HCT116 (cell line): ENCODE data around the gene PIGQ. TPM values are rescaled to one million over a fixed set of nuclear protein-coding genes. Genes with fewer than 3 reads are reported as not detected.

Source experiments
- ATAC-seq: fragments of 200-7000 bp; cut with Tn5 transposase; 2 replicates; pipeline ENCODE4 v1.9.1; 2020; ENCODE audit warnings: mild to moderate bottlenecking, moderate library complexity
- BruUV-seq: library from RNA; stranded (reverse); fragments of 400-500 nt; replicated peaks from 2 replicates; lab custom pipeline; 2021; lab: Mats Ljungman, UMichigan
- CTCF ChIA-PET: fragments of 300-600 bp; sonication (Branson Sonifier 250); formaldehyde crosslinking; loops from one replicate; lab custom pipeline; 2021; ENCODE audit warnings: antibody characterized with exemption; lab: Charles Lee
- POLR2A ChIA-PET: fragments of 300-600, 350-600 bp; sonication (Branson Sonifier 250); formaldehyde crosslinking; loops from one replicate; lab custom pipeline; 2021; ENCODE audit warnings: antibody characterized with exemption; lab: Charles Lee
- RAD21 ChIA-PET, 2 experiments: fragments of 300-600 bp; sonication (Branson Sonifier 250); formaldehyde crosslinking; loops; one replicate each; lab custom pipeline; 2023; ENCODE audit warnings: low total read pairs in 2 of 2; ENCODE audit not compliant: uncharacterized antibody in 2 of 2, unreplicated experiment in 2 of 2, low non-redundant PET in 1 of 2; lab: Charles Lee
- DNase-seq: peaks from one replicate; pipeline ENCODE4 v3.0.0-alpha.2; 2010; ENCODE audit warnings: low read depth, low spot score
- H2AFZ ChIP-seq: fragments of 200-600 bp; shearing (Covaris generic), sonication (generic); 2 replicates; pipeline ENCODE4 v1.6.1; 2017; ENCODE audit warnings: low read depth, mixed run types, mixed read lengths, antibody characterized with exemption, low read length; ENCODE audit not compliant: poor library complexity, severe bottlenecking
- H3K27ac ChIP-seq: 2 replicates; pipeline ENCODE4 v1.5.1; 2012; ENCODE audit warnings: low read depth, low read length
- H3K27me3 ChIP-seq: fragments of 200-600 bp; sonication (generic); 2 replicates; pipeline ENCODE4 v1.6.1; 2016; ENCODE audit warnings: mixed run types, low read length, mixed read lengths; ENCODE audit not compliant: insufficient read depth
- H3K36me3 ChIP-seq, 2 experiments: fragments of 200-500 bp in 1 of 2; fragments of 200-600 bp in 1 of 2; sonication (Bioruptor generic) in 1 of 2; sonication (generic) in 1 of 2; 2 replicates each; pipeline versions ENCODE4 v1.5.1 to v1.6.1; 2014 to 2016; ENCODE audit warnings: low read length in 2 of 2, inconsistent platforms in 1 of 2, mixed read lengths in 1 of 2, mixed run types in 1 of 2; ENCODE audit not compliant: insufficient read depth in 2 of 2, control insufficient read depth in 1 of 2
- H3K4me1 ChIP-seq, 2 experiments: fragments of 200-600 bp in 1 of 2; sonication (generic) in 1 of 2; 2 replicates each; pipeline versions ENCODE4 v1.5.1 to v1.6.1; 2012 to 2017; ENCODE audit warnings: low read length in 2 of 2, inconsistent platforms in 1 of 2, mild to moderate bottlenecking in 1 of 2, mixed read lengths in 1 of 2, mixed run types in 1 of 2, moderate library complexity in 1 of 2; ENCODE audit not compliant: insufficient read depth in 2 of 2, control insufficient read depth in 1 of 2
- H3K4me2 ChIP-seq: fragments of 200-600 bp; sonication (generic); 2 replicates; pipeline ENCODE4 v1.6.1; 2017; ENCODE audit warnings: mixed run types, low read length, mixed read lengths
- H3K4me3 ChIP-seq, 2 experiments: fragments of 200-600 bp in 1 of 2; sonication (generic) in 1 of 2; replicated peaks in 1 of 2; 2 replicates each; pipeline ENCODE4 v1.5.1; 2011 to 2016; ENCODE audit warnings: low read length in 2 of 2, control low read depth in 1 of 2, low read depth in 1 of 2, mild to moderate bottlenecking in 1 of 2, mixed read lengths in 1 of 2, mixed run types in 1 of 2
- H3K79me2 ChIP-seq: fragments of 200-600 bp; sonication (generic); 2 replicates; pipeline ENCODE4 v1.6.1; 2017; ENCODE audit warnings: mild to moderate bottlenecking, mixed run types, low read length, moderate library complexity, mixed read lengths; ENCODE audit not compliant: insufficient read depth
- H3K9ac ChIP-seq: fragments of 200-600 bp; sonication (generic); 2 replicates; pipeline ENCODE4 v1.6.1; 2016; ENCODE audit warnings: low read length, mixed read lengths
- H3K9me2 ChIP-seq: fragments of 200-600 bp; sonication (generic), shearing (Covaris generic); 2 replicates; pipeline ENCODE4 v1.6.1; 2017; ENCODE audit warnings: mixed run types, mild to moderate bottlenecking, moderate library complexity; ENCODE audit not compliant: insufficient read depth
- H3K9me3 ChIP-seq, 2 experiments: fragments of 200-500 bp in 1 of 2; fragments of 200-600 bp in 1 of 2; sonication (Bioruptor generic) in 1 of 2; sonication (generic) in 1 of 2; 2 replicates each; pipeline ENCODE4 v1.6.1; 2014 to 2017; ENCODE audit warnings: low read length in 2 of 2, mixed read lengths in 2 of 2, inconsistent platforms in 1 of 2, low read depth in 1 of 2, mild to moderate bottlenecking in 1 of 2, mixed run types in 1 of 2, moderate library complexity in 1 of 2; ENCODE audit not compliant: control insufficient read depth in 1 of 2, insufficient read depth in 1 of 2
- H4K20me1 ChIP-seq: fragments of 200-600 bp; sonication (generic), shearing (Covaris generic); 2 replicates; pipeline ENCODE4 v1.6.1; 2017; ENCODE audit warnings: mixed run types, mild to moderate bottlenecking, moderate library complexity; ENCODE audit not compliant: insufficient read depth
- CBX3 ChIP-seq: IDR thresholded peaks from 2 replicates; pipeline ENCODE4 v1.6.1; 2012; ENCODE audit warnings: low read depth
- CEBPB ChIP-seq: IDR thresholded peaks from 2 replicates; pipeline ENCODE4 v1.6.1; 2012; ENCODE audit warnings: low read depth
- EGR1 ChIP-seq: IDR thresholded peaks from 2 replicates; pipeline ENCODE4 v1.6.1; 2012; ENCODE audit warnings: low read depth
- ELF1 ChIP-seq: IDR thresholded peaks from 2 replicates; pipeline ENCODE4 v1.6.1; 2012; ENCODE audit warnings: low read depth, borderline replicate concordance
- EZH2 ChIP-seq: fragments of 200-600 bp; sonication (generic); IDR thresholded peaks from 2 replicates; pipeline ENCODE4 v1.6.1; 2017; ENCODE audit warnings: antibody characterized with exemption, mixed run types
- FOSL1 ChIP-seq: IDR thresholded peaks from 2 replicates; pipeline ENCODE4 v1.6.1; 2012; ENCODE audit warnings: low read depth
- POLR2A ChIP-seq: IDR thresholded peaks from 2 replicates; pipeline ENCODE4 v1.7.0; 2011; ENCODE audit warnings: borderline replicate concordance; ENCODE audit not compliant: insufficient read depth, insufficient read length; ENCODE audit errors: extremely low read depth
- POLR2AphosphoS5 ChIP-seq: IDR thresholded peaks from 2 replicates; pipeline ENCODE4 v1.6.1; 2011; ENCODE audit warnings: mild to moderate bottlenecking, low read depth, low read length, moderate library complexity
- RAD21 ChIP-seq: IDR thresholded peaks from 2 replicates; pipeline ENCODE4 v1.6.1; 2012; ENCODE audit warnings: low read depth, mild to moderate bottlenecking
- SP1 ChIP-seq: IDR thresholded peaks from 2 replicates; pipeline ENCODE4 v1.6.1; 2012; ENCODE audit warnings: low read depth
- SRF ChIP-seq: IDR thresholded peaks from 2 replicates; pipeline ENCODE4 v1.6.1; 2012; ENCODE audit warnings: low read depth
- TCF7L2 ChIP-seq: IDR thresholded peaks from 2 replicates; pipeline ENCODE4 v1.7.0; 2011; ENCODE audit warnings: borderline replicate concordance, inconsistent platforms; ENCODE audit not compliant: insufficient read depth, insufficient read length; ENCODE audit errors: extremely low read depth
- YY1 ChIP-seq: IDR thresholded peaks from 2 replicates; pipeline ENCODE4 v1.6.1; 2011; ENCODE audit warnings: low read length, low read depth, moderate library complexity, mild to moderate bottlenecking; ENCODE audit not compliant: insufficient replicate concordance; ENCODE audit errors: extremely low read depth
- ZFX ChIP-seq: fragments of 450-650 bp; IDR thresholded peaks from 2 replicates; pipeline ENCODE4 v1.6.1; 2017
- intact Hi-C: fragments of 100-400 bp; cut with micrococcal nuclease; formaldehyde crosslinking; loops from 2 replicates; pipeline ENCODE4 v1.10.0; 2022
- total RNA-seq: library from RNA; stranded (reverse); gene quantifications from one replicate; pipeline ENCODE4 v1.2.1, GENCODE V29; 2021; ENCODE audit not compliant: unreplicated experiment
- TF ChIP-seq, protein P1 (sequence below), 3 experiments: fragments of 200-600 bp in 1 of 3; sonication (generic) in 1 of 3; IDR thresholded peaks in 2 of 3; conservative IDR thresholded peaks in 1 of 3; 2 replicates each; pipeline ENCODE4 v1.5.1; 2012 to 2017; ENCODE audit warnings: low read depth in 2 of 3, low read length in 2 of 3, antibody characterized with exemption in 1 of 3, borderline replicate concordance in 1 of 3, control low read depth in 1 of 3, mild to moderate bottlenecking in 1 of 3, mixed read lengths in 1 of 3, mixed run types in 1 of 3, moderate library complexity in 1 of 3; ENCODE audit not compliant: insufficient read depth in 1 of 3
- TF ChIP-seq, protein P2 (sequence below): IDR thresholded peaks from 2 replicates; pipeline ENCODE4 v1.6.1; 2012
- TF ChIP-seq, protein P3 (sequence below): IDR thresholded peaks from 2 replicates; pipeline ENCODE4 v1.6.1; 2012; ENCODE audit warnings: low read depth
- TF ChIP-seq, protein P4 (sequence below): IDR thresholded peaks from 2 replicates; pipeline ENCODE4 v1.6.1; 2011; ENCODE audit warnings: mild to moderate bottlenecking, low read length, moderate library complexity; ENCODE audit not compliant: insufficient replicate concordance; ENCODE audit errors: extremely low read depth

Gene PIGQ
- total RNA-seq, 1 experiment from 2014 or later: 21.0 TPM

DNA sequence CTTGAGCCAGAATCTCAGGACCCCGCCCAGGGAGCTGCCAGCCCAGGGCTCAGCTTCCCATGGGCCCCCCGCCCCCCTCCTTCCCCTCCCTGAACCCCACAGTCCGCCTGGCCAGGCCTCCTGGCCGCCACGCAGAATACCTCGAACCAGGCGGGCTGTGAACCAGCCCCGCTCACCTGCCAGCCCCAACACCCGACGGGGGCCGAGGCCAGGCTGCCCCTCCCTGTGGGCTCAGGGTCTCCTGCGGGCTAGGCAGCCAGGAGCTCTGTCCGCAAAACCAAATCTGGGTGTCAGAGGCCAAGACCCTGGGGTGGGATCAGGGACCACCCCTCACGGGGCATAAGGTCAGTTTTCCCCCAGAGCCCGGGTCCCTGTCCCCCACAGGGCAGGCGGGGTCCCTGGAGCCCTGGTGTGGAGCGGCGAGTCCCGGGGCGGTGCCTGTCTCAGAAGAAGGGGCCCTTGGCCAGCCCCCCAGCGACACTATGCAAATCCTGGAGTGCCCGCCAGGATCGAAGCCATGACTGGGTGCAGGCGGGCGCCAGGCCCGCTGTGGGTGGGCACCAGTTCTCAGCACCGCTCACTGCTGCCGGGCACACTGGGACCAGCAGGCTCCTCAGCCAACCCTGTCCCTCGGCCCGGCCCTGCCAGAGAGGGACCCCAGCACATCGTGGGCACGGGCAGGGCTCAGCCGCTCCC is 16.0 kb upstream of the PIGQ start:
- ChIA-PET CTCF (no interaction called here), RAD21 (no interaction called here), POLR2A (no interaction called here)
- DNase-seq: no peak
- Histone ChIP-seq H3K9ac (no peak overlapping the region), H3K27ac (no peak overlapping the region), H2AFZ (no peak overlapping the region), H3K9me3 (no peaks in the 10 kb centered on the region), H4K20me1 (no peaks in the 10 kb centered on the region), H3K4me3 (no peak overlapping the region), H3K4me2 (no peak overlapping the region), H3K79me2 (no peaks in the 10 kb centered on the region), H3K27me3 (no peaks in the 10 kb centered on the region), H3K36me3 (no peaks in the 10 kb centered on the region), H3K9me2 (no peaks in the 10 kb centered on the region), H3K4me1 (no peaks in the 10 kb centered on the region)
- ATAC-seq: no peak
- TF ChIP-seq, protein P1, sequence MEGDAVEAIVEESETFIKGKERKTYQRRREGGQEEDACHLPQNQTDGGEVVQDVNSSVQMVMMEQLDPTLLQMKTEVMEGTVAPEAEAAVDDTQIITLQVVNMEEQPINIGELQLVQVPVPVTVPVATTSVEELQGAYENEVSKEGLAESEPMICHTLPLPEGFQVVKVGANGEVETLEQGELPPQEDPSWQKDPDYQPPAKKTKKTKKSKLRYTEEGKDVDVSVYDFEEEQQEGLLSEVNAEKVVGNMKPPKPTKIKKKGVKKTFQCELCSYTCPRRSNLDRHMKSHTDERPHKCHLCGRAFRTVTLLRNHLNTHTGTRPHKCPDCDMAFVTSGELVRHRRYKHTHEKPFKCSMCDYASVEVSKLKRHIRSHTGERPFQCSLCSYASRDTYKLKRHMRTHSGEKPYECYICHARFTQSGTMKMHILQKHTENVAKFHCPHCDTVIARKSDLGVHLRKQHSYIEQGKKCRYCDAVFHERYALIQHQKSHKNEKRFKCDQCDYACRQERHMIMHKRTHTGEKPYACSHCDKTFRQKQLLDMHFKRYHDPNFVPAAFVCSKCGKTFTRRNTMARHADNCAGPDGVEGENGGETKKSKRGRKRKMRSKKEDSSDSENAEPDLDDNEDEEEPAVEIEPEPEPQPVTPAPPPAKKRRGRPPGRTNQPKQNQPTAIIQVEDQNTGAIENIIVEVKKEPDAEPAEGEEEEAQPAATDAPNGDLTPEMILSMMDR (IDR thresholded peaks at IDR 0.05 in 2 of 3, conservative IDR thresholded peaks at IDR 0.05 in 1 of 3; ENCODE audit: borderline replicate concordance in 1 of 3, insufficient read depth in 1 of 3, low read depth in 2 of 3, low read length in 2 of 3): no peak
- TF ChIP-seq, protein P2, sequence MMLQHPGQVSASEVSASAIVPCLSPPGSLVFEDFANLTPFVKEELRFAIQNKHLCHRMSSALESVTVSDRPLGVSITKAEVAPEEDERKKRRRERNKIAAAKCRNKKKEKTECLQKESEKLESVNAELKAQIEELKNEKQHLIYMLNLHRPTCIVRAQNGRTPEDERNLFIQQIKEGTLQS: no peak
- TF ChIP-seq, protein P3, sequence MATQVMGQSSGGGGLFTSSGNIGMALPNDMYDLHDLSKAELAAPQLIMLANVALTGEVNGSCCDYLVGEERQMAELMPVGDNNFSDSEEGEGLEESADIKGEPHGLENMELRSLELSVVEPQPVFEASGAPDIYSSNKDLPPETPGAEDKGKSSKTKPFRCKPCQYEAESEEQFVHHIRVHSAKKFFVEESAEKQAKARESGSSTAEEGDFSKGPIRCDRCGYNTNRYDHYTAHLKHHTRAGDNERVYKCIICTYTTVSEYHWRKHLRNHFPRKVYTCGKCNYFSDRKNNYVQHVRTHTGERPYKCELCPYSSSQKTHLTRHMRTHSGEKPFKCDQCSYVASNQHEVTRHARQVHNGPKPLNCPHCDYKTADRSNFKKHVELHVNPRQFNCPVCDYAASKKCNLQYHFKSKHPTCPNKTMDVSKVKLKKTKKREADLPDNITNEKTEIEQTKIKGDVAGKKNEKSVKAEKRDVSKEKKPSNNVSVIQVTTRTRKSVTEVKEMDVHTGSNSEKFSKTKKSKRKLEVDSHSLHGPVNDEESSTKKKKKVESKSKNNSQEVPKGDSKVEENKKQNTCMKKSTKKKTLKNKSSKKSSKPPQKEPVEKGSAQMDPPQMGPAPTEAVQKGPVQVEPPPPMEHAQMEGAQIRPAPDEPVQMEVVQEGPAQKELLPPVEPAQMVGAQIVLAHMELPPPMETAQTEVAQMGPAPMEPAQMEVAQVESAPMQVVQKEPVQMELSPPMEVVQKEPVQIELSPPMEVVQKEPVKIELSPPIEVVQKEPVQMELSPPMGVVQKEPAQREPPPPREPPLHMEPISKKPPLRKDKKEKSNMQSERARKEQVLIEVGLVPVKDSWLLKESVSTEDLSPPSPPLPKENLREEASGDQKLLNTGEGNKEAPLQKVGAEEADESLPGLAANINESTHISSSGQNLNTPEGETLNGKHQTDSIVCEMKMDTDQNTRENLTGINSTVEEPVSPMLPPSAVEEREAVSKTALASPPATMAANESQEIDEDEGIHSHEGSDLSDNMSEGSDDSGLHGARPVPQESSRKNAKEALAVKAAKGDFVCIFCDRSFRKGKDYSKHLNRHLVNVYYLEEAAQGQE: no peak
- TF ChIP-seq TCF7L2: no peak
- no peak for TF ChIP-seq ELF1
- no peak for TF ChIP-seq ZFX
- TF ChIP-seq POLR2AphosphoS5: no peak
- TF ChIP-seq EGR1: no peak
- no peak for TF ChIP-seq YY1
- no peak for TF ChIP-seq EZH2
- TF ChIP-seq POLR2A: no peak
- TF ChIP-seq SRF: no peak
- TF ChIP-seq FOSL1: no peak
- TF ChIP-seq CEBPB: no peak
- TF ChIP-seq RAD21: no peak
- no peak for TF ChIP-seq CBX3
- TF ChIP-seq SP1: no peak
- TF ChIP-seq, protein P4, sequence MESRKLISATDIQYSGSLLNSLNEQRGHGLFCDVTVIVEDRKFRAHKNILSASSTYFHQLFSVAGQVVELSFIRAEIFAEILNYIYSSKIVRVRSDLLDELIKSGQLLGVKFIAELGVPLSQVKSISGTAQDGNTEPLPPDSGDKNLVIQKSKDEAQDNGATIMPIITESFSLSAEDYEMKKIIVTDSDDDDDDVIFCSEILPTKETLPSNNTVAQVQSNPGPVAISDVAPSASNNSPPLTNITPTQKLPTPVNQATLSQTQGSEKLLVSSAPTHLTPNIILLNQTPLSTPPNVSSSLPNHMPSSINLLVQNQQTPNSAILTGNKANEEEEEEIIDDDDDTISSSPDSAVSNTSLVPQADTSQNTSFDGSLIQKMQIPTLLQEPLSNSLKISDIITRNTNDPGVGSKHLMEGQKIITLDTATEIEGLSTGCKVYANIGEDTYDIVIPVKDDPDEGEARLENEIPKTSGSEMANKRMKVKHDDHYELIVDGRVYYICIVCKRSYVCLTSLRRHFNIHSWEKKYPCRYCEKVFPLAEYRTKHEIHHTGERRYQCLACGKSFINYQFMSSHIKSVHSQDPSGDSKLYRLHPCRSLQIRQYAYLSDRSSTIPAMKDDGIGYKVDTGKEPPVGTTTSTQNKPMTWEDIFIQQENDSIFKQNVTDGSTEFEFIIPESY: no peak
- intact Hi-C loops: no loop called here
- BruUV-seq: no TSS peak
